Femur (tissue), 1 donor: ENCODE measurements around the gene LAIR1.
"Not testable (repeated sequence)": the region's sequence is repeated elsewhere in the genome, so short reads cannot be mapped to it uniquely, and the experiment has no call there.

Source experiments
- DNase-seq: peaks from one replicate; pipeline ENCODE4 v3.0.0-alpha.2; 2017

The LAIR1 gene

GRCh38 chr19:54364775-54365257 lies at the start of gene LAIR1:
Gene LAIR1, minus strand, starts transcription at chr19:54364931. Its CDS starts 127 bp downstream, at chr19:54364804.
- DNase-seq = peak; percentile 55

GRCh38 chr19:54414156-54414555 lies 49.4 kb upstream of the LAIR1 start:
- DNase-seq = no peak

GRCh38 chr19:54412877-54413276 lies 48.1 kb upstream of the LAIR1 start:
- DNase-seq = no peak

- DNase-seq = no peak
Measured at GRCh38 chr19:54411033-54411432, 46.3 kb upstream of the LAIR1 start.

GRCh38 chr19:54408456-54409026 lies 43.8 kb upstream of the LAIR1 start:
- no peak for DNase-seq

GRCh38 chr19:54407780-54408179 lies 43.0 kb upstream of the LAIR1 start:
- DNase-seq = no peak

- no peak for DNase-seq
Measured at GRCh38 chr19:54405628-54406027, 40.9 kb upstream of the LAIR1 start.

GRCh38 chr19:54403054-54403453 lies 38.3 kb upstream of the LAIR1 start:
- no peak for DNase-seq

- no peak for DNase-seq
Measured at GRCh38 chr19:54400913-54401312, 36.2 kb upstream of the LAIR1 start.

- no peak for DNase-seq
Measured at GRCh38 chr19:54399189-54399588, 34.5 kb upstream of the LAIR1 start.

- no peak for DNase-seq
Measured at GRCh38 chr19:54395685-54396084, 31.0 kb upstream of the LAIR1 start.

GRCh38 chr19:54393381-54393780 lies 28.6 kb upstream of the LAIR1 start:
- DNase-seq = no peak

GRCh38 chr19:54392105-54392504 lies 27.4 kb upstream of the LAIR1 start:
- DNase-seq = no peak

DNA sequence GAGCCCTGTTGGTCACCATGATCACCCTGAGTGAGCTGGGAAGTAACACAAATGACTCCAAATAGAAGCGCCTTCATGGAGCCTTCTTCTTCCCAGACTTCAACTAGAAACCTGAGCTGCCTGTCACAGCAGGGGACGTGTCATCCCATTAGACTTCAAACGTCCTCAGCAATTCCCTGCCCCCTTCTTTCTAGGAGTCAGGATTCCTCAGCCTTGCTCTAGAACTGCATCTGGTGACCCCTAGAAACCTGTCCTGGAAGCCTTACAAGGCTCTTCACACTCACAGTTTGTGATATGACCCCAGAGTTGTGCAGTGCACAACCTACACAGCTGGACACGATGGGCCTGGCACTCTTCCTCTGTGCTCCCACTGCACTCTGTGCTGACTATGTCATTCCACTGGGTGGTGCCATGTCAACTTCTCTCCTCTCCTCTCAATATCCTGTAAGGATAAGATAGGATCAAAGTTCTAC lies 26.9 kb upstream of the LAIR1 start:
- DNase-seq = no peak

- peak; percentile 59 for DNase-seq
Measured at GRCh38 chr19:54390942-54391577, 26.3 kb upstream of the LAIR1 start.

- no peak for DNase-seq
Measured at GRCh38 chr19:54389553-54389952, 24.8 kb upstream of the LAIR1 start.

DNA sequence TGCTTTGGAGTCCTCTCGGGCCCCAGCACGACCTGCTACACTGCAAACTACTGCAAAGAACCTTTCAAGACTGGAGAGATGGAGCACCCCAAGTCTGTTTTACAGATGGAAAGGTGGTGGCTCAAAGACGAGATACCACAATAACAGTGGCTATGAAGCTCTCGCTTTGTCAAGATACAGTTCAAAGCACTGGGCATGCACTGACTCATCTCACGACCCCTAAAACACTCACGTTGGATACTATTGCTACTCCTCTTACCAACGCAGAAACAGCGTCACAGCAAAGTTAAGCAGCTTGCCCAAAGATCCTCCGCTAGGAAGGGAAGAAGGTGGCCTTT lies 24.0 kb upstream of the LAIR1 start:
- DNase-seq = no peak

GRCh38 chr19:54387991-54388801 lies 23.5 kb upstream of the LAIR1 start:
- peak; percentile 51 for DNase-seq

DNA sequence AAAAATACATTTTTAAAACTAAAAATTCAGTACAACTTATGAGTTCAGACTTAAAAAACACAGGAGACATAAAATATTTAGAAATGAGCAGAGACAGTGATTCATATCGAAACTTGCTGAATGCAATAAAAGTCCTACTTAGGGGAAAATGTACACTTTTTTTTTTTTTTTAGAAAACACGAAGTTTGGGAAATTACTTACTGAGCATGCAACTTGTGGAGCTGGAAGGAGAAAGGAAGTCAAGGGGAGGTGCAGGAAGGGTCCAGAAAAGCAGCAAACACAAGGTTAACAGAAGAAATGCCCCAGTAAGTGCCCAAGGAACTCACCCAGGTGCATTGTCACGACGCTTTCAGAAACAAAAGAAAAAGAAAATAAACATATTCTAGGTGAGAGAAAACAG lies 18.6 kb upstream of the LAIR1 start:
- DNase-seq = no peak

DNA sequence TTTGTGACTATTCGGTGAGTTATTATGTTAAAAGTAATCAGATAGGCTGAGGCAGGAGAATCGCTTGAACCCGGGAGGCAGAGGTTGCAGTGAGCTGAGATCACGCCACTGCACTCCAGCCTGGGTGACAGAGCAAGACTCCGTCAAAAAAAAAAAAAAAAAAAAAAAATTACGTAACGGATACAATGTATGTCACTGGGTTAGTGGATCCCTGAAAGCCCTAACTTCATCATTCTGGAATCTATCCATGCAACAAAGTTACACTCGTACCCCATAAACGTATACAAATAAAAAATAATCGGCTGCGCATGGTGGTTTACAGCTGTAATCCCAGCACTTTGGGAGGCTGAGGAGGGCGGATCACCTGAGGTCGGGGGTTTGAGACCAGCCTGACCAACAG lies 17.3 kb upstream of the LAIR1 start:
- not testable (repeated sequence) for DNase-seq

DNA sequence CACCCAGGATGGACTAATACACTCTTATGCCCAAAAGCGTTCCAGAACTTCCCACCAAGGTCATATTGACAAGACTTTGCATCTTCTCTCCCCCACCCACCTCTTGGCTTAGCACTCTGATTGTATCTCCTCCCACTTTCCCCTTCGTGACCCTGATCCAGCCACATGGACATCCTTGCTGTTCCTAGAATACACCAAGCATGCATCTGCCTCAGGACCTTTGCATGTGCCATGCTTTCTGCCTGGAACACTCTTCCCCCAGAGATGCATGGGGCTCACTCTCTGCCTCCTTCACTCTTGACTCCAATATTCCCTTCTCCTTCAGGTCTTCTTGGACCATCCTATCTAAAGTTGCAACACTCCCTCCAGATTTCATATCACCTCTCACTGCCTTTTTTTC lies 16.2 kb upstream of the LAIR1 start:
- no peak for DNase-seq

DNA sequence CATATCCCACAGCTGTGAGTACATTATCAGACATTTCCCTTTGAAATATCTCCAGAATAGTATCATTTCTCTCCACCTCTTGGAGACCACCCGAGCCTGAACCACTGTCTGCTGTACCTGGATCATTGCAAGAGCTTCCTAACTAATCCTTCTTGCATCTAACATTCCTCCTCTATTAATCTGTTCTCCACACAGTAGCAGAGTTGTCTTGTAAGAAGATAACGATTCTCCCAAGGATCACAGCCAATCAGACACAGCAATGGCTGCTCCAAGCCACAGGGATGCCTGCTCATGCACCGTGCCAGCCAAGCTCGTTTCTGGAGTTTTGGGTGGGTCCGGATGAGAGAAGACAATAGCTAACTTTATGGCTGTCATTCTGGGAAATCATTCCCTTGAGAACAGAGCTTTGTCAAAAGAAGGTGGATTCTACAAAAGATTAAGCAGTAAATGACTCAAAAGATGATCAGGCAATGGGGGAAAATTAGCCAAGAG lies 14.5 kb upstream of the LAIR1 start:
- no peak for DNase-seq

- no peak for DNase-seq
Measured at GRCh38 chr19:54376610-54377285, 12.0 kb upstream of the LAIR1 start.
